Esophagus muscularis mucosa (tissue), 3 donors: ENCODE results near the gene ZNF385C.

Experiments used
- POLR2A ChIP-seq: fragments of 450-650 bp; IDR thresholded peaks from one replicate; pipeline ENCODE4 v1.6.1; 2017; ENCODE audit warnings: antibody characterized with exemption, moderate library complexity, mild to moderate bottlenecking, low read depth
- POLR2AphosphoS5 ChIP-seq, 2 donors: sonication (generic); formaldehyde crosslinking; IDR thresholded peaks; one replicate each; pipeline ENCODE4 v1.6.1; 2017; ENCODE audit warnings: antibody characterized with exemption in 2 of 2
- TF ChIP-seq, protein P1 (sequence below), 3 experiments: fragments of 200-600 bp in 2 of 3; fragments of 450-650 bp in 1 of 3; sonication (generic) in 2 of 3; IDR thresholded peaks; one replicate each; pipeline ENCODE4 v1.5.1; 2017 to 2019; ENCODE audit warnings: antibody characterized with exemption in 3 of 3, mild to moderate bottlenecking in 2 of 3, moderate library complexity in 1 of 3

- TF ChIP-seq, protein P1, sequence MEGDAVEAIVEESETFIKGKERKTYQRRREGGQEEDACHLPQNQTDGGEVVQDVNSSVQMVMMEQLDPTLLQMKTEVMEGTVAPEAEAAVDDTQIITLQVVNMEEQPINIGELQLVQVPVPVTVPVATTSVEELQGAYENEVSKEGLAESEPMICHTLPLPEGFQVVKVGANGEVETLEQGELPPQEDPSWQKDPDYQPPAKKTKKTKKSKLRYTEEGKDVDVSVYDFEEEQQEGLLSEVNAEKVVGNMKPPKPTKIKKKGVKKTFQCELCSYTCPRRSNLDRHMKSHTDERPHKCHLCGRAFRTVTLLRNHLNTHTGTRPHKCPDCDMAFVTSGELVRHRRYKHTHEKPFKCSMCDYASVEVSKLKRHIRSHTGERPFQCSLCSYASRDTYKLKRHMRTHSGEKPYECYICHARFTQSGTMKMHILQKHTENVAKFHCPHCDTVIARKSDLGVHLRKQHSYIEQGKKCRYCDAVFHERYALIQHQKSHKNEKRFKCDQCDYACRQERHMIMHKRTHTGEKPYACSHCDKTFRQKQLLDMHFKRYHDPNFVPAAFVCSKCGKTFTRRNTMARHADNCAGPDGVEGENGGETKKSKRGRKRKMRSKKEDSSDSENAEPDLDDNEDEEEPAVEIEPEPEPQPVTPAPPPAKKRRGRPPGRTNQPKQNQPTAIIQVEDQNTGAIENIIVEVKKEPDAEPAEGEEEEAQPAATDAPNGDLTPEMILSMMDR (IDR thresholded peaks at IDR 0.05), result no peak
- TF ChIP-seq POLR2A (no peak), POLR2AphosphoS5 (IDR thresholded peaks at IDR 0.05) (no peak)
Measured at GRCh38 chr17:42002792-42003301, 95.4 kb downstream of the ZNF385C start.
